Mesothelial cell of epicardium (in vitro differentiated cells): ENCODE data around the gene UBE2Z. TPM values are rescaled to one million over a fixed set of nuclear protein-coding genes. Genes with fewer than 3 reads are reported as not detected.

ENCODE experiments used
- DNase-seq, 2 experiments: peaks; one replicate each; pipeline ENCODE4 v3.0.0; 2021; ENCODE audit warnings: low spot score in 2 of 2; ENCODE audit not compliant: unreplicated experiment in 2 of 2
- H3K27ac Mint-ChIP-seq: 2 replicates; pipeline ENCODE4 v1.8.0; 2021; ENCODE audit warnings: mixed read lengths
- H3K27me3 Mint-ChIP-seq: 2 replicates; pipeline ENCODE4 v1.8.0; 2021; ENCODE audit warnings: low read depth, mixed read lengths
- H3K36me3 Mint-ChIP-seq: 2 replicates; pipeline ENCODE4 v1.8.0; 2021; ENCODE audit warnings: mixed read lengths
- H3K4me1 Mint-ChIP-seq: 2 replicates; pipeline ENCODE4 v1.8.0; 2021; ENCODE audit warnings: mixed read lengths
- H3K4me3 Mint-ChIP-seq: 2 replicates; pipeline ENCODE4 v1.8.0; 2021; ENCODE audit warnings: mild to moderate bottlenecking, moderate library complexity, mixed read lengths
- H3K9me3 Mint-ChIP-seq: 2 replicates; pipeline ENCODE4 v1.8.0; 2021; ENCODE audit warnings: mixed read lengths
- total RNA-seq: library from RNA; stranded (reverse); gene quantifications from 3 replicates; pipeline ENCODE4 v1.2.1, GENCODE V29; 2021
- TF ChIP-seq, protein P1 (sequence below): fragments of 200-600 bp; sonication (generic); IDR thresholded peaks from one replicate; pipeline ENCODE4 v1.5.0; 2021; ENCODE audit warnings: antibody characterized with exemption; ENCODE audit not compliant: unreplicated experiment

The UBE2Z gene
- total RNA-seq, 1 donor from 2014 or later = 89.8 TPM

- peaks cover 12% of the 10 kb centered on the region for H3K36me3 Mint-ChIP-seq
- TF ChIP-seq, protein P1, sequence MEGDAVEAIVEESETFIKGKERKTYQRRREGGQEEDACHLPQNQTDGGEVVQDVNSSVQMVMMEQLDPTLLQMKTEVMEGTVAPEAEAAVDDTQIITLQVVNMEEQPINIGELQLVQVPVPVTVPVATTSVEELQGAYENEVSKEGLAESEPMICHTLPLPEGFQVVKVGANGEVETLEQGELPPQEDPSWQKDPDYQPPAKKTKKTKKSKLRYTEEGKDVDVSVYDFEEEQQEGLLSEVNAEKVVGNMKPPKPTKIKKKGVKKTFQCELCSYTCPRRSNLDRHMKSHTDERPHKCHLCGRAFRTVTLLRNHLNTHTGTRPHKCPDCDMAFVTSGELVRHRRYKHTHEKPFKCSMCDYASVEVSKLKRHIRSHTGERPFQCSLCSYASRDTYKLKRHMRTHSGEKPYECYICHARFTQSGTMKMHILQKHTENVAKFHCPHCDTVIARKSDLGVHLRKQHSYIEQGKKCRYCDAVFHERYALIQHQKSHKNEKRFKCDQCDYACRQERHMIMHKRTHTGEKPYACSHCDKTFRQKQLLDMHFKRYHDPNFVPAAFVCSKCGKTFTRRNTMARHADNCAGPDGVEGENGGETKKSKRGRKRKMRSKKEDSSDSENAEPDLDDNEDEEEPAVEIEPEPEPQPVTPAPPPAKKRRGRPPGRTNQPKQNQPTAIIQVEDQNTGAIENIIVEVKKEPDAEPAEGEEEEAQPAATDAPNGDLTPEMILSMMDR = no peak
- peak overlapping the region; percentile 92 for H3K4me3 Mint-ChIP-seq
- peaks cover 16% of the 10 kb centered on the region for H3K4me1 Mint-ChIP-seq
- H3K27ac Mint-ChIP-seq = no peak overlapping the region
- no peak for DNase-seq
- H3K9me3 Mint-ChIP-seq = no peaks in the 10 kb centered on the region
- H3K27me3 Mint-ChIP-seq = no peaks in the 10 kb centered on the region
Observed at GRCh38 chr17:48893646-48894508, 14.3 kb upstream of the UBE2Z start.

DNA sequence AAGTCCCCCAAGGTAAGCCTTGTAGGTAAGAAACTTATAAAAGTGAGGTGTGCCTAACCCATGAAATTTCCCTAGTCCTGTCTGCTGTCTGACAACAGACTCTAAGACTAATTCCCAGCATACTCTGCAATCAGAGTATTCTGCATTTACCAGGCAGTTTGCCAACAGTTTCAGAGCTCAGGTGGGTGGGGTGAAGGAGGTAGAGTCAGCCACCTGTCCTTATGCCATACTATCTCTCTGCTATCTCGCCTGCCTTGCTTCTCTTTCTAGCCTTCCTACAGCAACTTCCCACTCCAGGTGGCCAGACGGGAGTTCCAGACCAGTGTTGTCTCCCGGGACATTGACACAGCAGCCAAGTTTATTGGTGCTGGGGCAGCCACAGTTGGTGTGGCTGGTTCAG, 13.3 kb upstream of the UBE2Z start:
- peaks cover 12% of the 10 kb centered on the region for H3K36me3 Mint-ChIP-seq
- DNase-seq = no peak
- H3K27ac Mint-ChIP-seq = no peak overlapping the region
- H3K4me1 Mint-ChIP-seq = peaks cover 16% of the 10 kb centered on the region
- TF ChIP-seq, protein P1 = no peak
- no peak overlapping the region for H3K4me3 Mint-ChIP-seq
- H3K27me3 Mint-ChIP-seq = no peaks in the 10 kb centered on the region
- H3K9me3 Mint-ChIP-seq = no peaks in the 10 kb centered on the region

DNA sequence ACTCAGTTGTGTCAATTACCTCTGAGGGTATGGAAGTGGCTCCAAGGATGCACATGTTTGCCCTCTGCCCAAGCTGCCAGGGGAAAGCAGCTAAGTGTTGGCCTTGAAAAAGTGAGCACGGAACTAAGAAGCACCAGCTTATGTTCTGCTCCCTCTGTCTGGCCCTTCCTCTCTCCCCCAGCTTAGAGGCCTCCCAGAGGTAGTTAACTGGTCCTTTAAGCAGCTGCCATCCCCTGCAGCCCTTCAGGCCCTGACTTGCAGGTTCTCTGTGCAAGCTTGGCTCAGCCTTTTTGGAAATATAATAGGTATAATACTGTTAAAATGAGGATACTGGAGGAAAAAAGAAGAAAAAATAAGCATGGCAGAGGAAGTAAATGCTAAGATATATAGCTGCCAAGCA, 7.0 kb upstream of the UBE2Z start:
- no peaks in the 10 kb centered on the region for H3K27me3 Mint-ChIP-seq
- DNase-seq = no peak
- H3K27ac Mint-ChIP-seq = peak overlapping the region; percentile 45
- peaks cover 6% of the 10 kb centered on the region for H3K36me3 Mint-ChIP-seq
- H3K9me3 Mint-ChIP-seq = no peaks in the 10 kb centered on the region
- no peak overlapping the region for H3K4me3 Mint-ChIP-seq
- TF ChIP-seq, protein P1 = no peak
- H3K4me1 Mint-ChIP-seq = peaks cover 1% of the 10 kb centered on the region

- Mint-ChIP-seq H3K4me3 (no peak overlapping the region), H3K27me3 (no peaks in the 10 kb centered on the region), H3K27ac (no peak overlapping the region), H3K9me3 (no peaks in the 10 kb centered on the region), H3K36me3 (no peaks in the 10 kb centered on the region), H3K4me1 (peaks cover 7% of the 10 kb centered on the region)
- TF ChIP-seq, protein P1 = no peak
- no peak for DNase-seq
Observed at GRCh38 chr17:48903401-48903800, 4.8 kb upstream of the UBE2Z start.

DNA sequence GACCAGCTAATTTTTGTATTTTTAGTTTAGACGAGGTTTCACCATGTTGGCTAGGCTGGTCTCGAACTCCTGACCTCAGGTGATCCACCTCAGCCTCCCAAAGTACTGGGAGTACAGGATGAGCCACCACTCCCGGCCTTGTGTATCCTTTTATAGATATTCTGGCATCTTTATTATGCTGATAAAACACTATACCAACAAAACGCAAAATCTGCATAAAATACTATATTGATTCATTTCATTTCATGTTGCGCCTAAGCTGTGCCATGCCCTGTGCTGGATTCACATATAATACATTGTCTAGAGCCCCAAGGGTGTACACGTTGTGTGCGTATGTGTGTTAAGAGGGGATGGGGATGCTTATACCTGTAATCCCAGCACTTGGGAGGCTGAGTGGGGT, 3.8 kb upstream of the UBE2Z start:
- H3K4me3 Mint-ChIP-seq = no peak overlapping the region
- no peaks in the 10 kb centered on the region for H3K36me3 Mint-ChIP-seq
- H3K4me1 Mint-ChIP-seq = peaks cover 11% of the 10 kb centered on the region
- H3K27ac Mint-ChIP-seq = no peak overlapping the region
- no peaks in the 10 kb centered on the region for H3K27me3 Mint-ChIP-seq
- DNase-seq = no peak
- TF ChIP-seq, protein P1 = no peak
- H3K9me3 Mint-ChIP-seq = no peaks in the 10 kb centered on the region
